Colonic mucosa (tissue), 4 donors: ENCODE measurements around the gene SYT15. TPM values are rescaled to one million over a fixed set of nuclear protein-coding genes. Genes with fewer than 3 reads are reported as not detected.

Experiments used
- DNase-seq: peaks from one replicate; pipeline ENCODE4 v3.0.0-alpha.2; 2020
- H3K27ac ChIP-seq: fragments of 200-600 bp; one replicate; pipeline ENCODE4 v1.8.0; 2021
- H3K27me3 ChIP-seq: fragments of 200-600 bp; one replicate; pipeline ENCODE4 v1.8.0; 2021
- H3K36me3 ChIP-seq: fragments of 200-600 bp; one replicate; pipeline ENCODE4 v1.8.0; 2021
- H3K4me1 ChIP-seq: fragments of 200-600 bp; one replicate; pipeline ENCODE4 v1.8.0; 2021; ENCODE audit warnings: mild to moderate bottlenecking
- H3K4me3 ChIP-seq: fragments of 200-600 bp; one replicate; pipeline ENCODE4 v1.8.0; 2021
- H3K9ac ChIP-seq, 2 donors: one replicate each; pipeline ENCODE4 v1.7.0; 2013; ENCODE audit warnings: control low read depth in 2 of 2, low read depth in 2 of 2, low read length in 2 of 2
- H3K9me3 ChIP-seq: fragments of 200-600 bp; one replicate; pipeline ENCODE4 v1.8.0; 2021
- CTCF ChIP-seq: fragments of 200-600 bp; IDR thresholded peaks from one replicate; pipeline ENCODE4 v1.8.0; 2022; ENCODE audit warnings: antibody characterized with exemption, mild to moderate bottlenecking
- intact Hi-C: fragments of 100-400 bp; cut with DNase I; formaldehyde crosslinking; loops from one replicate; pipeline ENCODE4 v1.14.1; 2022
- total RNA-seq, 2 donors: library from RNA; stranded (reverse); fragmentation: NEBNext Ultra II Directional in 1 of 2; extraction: Animal tissue kit (Norgen Biotek cat#: 25700) in 1 of 2; gene quantifications; one replicate each; pipeline ENCODE4 v1.2.1, GENCODE V29; 2021
- donor health status: healthy.
- donor health status: DM: no; HTN: no; CAD: no.
- donor health status: DM: no; HTN: no; CAD: no.

Gene SYT15
- total RNA-seq, 2 donors from 2014 or later = 0.62 to 1.2 TPM

GRCh38 chr10:46557319-46558121 is 21.4 kb upstream of the SYT15 start:
- Histone ChIP-seq H3K27me3 (peaks cover 19% of the 10 kb centered on the region), H3K9me3 (no peaks in the 10 kb centered on the region), H3K4me3 (no peak overlapping the region), H3K36me3 (no peaks in the 10 kb centered on the region), H3K27ac (no peak overlapping the region), H3K9ac (no peak overlapping the region), H3K4me1 (peaks cover 26% of the 10 kb centered on the region)
- intact Hi-C loops = no loop called here
- DNase-seq = peak; percentile 41
- no peak for TF ChIP-seq CTCF

- H3K4me1 ChIP-seq = peaks cover 20% of the 10 kb centered on the region
- TF ChIP-seq CTCF = no peak
- intact Hi-C loops = no loop called here
- H3K4me3 ChIP-seq = no peak overlapping the region
- H3K9me3 ChIP-seq = no peaks in the 10 kb centered on the region
- H3K27me3 ChIP-seq = peaks cover 19% of the 10 kb centered on the region
- H3K27ac ChIP-seq = no peak overlapping the region
- DNase-seq = no peak
- no peaks in the 10 kb centered on the region for H3K36me3 ChIP-seq
- H3K9ac ChIP-seq = no peak overlapping the region
These were observed 20.9 kb upstream of the SYT15 start for GRCh38 chr10:46558122-46558391.

GRCh38 chr10:46558392-46559185 is 20.3 kb upstream of the SYT15 start:
- Histone ChIP-seq H3K27me3 (peaks cover 19% of the 10 kb centered on the region), H3K36me3 (no peaks in the 10 kb centered on the region), H3K4me1 (peaks cover 17% of the 10 kb centered on the region), H3K4me3 (no peak overlapping the region), H3K9ac (no peak overlapping the region), H3K9me3 (no peaks in the 10 kb centered on the region), H3K27ac (no peak overlapping the region)
- peak; percentile 66 for DNase-seq
- intact Hi-C loops = no loop called here
- TF ChIP-seq CTCF = no peak

GRCh38 chr10:46559231-46559671 is 19.7 kb upstream of the SYT15 start:
- H3K4me1 ChIP-seq = peaks cover 17% of the 10 kb centered on the region

GRCh38 chr10:46560381-46560780 is 18.5 kb upstream of the SYT15 start:
- Histone ChIP-seq H3K27me3 (peaks cover 18% of the 10 kb centered on the region), H3K9me3 (no peaks in the 10 kb centered on the region), H3K4me3 (no peak overlapping the region), H3K36me3 (no peaks in the 10 kb centered on the region), H3K4me1 (peaks cover 15% of the 10 kb centered on the region), H3K9ac (no peak overlapping the region), H3K27ac (no peak overlapping the region)
- DNase-seq = no peak
- intact Hi-C loops = no loop called here
- TF ChIP-seq CTCF = no peak

More at GRCh38 chr10:46559231-46559671, 19.7 kb upstream of the SYT15 start:
- Histone ChIP-seq H3K36me3 (no peaks in the 10 kb centered on the region), H3K4me3 (no peak overlapping the region), H3K9me3 (no peaks in the 10 kb centered on the region), H3K27me3 (peaks cover 19% of the 10 kb centered on the region), H3K9ac (no peak overlapping the region), H3K27ac (no peak overlapping the region)
- no peak for TF ChIP-seq CTCF
- intact Hi-C loops = no loop called here
- peak; percentile 22 for DNase-seq
